ENCODE results near the gene RNF186.
"Not testable (repeated sequence)": the region's sequence is repeated elsewhere in the genome, so short reads cannot be mapped to it uniquely, and the experiment has no call there.

The RNF186 gene

GRCh38 chr1:19794583-19794982, 20.5 kb downstream of the RNF186 start:
- no peak for DNase-seq (ENCODE audit: low read depth, low spot score)

DNA sequence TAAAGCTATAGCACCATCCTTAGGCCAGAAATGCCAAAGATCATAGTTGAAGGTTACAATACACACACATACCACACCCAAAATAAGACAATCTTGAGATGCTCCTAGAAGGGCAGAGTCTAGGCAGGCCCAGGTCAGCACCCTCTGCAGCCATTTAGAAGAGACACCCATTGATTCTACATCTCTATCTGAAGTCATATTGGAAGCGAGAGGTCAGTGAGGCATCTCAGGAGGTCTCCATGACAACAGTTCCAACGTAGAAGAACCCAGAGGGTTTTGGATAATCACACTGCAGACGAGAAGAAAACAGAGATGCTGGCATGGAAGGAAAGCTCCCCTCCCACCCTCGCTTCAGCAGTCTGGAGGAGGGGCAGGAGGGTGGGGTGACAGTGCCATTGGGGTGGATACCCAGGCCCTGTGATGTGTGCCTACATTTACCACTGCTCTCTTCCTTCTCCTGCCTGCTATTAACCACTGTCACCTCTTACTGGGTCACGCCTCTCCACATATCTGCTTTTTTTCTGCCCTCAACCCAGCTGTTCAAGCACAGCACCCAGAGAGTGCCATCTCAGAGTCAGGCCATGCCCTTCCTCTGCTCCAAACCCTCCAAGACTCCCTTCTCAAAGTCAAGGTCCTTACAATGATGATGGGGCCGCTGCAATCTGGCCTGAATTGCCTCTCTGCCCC, 21.6 kb downstream of the RNF186 start:
- no peak for DNase-seq (ENCODE audit: low read depth, low spot score)

DNA sequence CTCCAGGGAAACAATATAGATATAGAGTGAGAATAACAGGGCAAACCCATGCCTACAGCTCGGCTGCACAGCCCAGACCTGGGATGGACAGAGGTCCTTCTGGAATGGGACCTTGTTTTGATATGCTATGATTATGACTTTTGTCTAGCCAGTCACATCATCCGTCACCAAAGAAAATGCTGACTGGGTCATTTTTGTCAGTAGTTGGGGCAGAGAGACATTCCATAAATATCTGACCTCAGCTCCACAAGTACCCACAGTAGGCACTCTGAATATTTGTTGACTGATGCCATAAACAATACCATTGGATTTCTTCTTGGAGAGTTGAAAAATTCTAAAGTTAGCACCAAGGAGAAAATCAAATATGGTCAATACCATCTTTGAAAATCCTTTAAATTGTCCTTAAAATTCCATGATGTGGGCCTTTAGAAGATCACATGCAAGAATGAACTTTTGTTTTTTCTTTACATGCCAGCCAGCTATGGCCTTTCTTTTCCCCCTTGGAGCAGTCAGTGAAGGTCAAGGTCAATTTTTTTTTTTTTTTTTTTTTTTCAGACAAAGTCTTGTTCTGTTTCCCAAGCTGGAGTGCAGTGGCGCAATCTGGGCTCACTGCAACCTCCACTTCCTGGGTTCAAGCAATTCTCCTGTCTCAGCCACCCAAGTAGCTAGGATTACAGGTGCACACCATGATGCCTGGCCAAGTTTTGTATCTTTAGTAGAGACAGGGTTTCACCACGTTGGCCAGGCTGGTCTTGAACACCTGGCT, 22.7 kb downstream of the RNF186 start:
- DNase-seq (ENCODE audit: low read depth, low spot score), result no peak

DNA sequence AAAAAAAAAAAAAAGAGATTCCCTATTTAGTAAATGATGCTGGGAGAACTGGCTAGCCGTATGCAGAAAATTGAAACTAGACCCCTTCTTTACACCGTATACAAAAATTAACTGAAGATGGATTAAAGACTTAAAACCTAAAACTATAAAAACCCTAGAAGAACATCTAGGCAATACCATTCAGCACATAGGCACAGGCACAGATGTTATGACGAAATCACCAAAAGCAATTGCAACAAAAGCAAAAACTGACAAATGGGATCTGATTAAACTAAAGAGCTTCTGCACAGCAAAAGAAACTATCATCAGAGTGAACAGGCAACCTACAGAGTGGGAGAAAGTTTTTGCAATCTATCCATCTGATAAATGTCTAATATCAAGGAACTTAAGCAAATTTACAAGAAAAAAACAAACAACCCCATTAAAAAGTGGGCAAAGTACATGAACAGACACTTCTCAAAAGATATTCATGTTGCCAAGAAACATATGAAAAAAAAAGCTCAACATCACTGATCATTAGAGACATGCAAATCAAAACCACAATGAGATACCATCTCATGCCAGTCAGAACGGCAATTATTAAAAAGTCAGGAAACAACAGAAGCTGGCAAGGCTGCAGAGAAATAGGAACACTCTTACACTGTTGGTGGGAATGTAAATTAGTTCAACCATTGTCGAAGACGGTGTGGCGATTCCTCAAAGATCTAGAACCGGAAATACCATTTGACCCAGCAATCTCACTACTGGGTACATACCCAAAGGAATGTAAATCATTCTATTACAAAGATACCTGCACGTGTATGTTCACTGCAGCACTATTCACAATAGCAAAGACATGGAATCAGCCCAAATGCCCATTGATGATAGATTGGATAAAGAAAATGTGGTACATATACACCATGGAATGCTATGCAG, 24.8 kb downstream of the RNF186 start:
- DNase-seq (ENCODE audit: low read depth, low spot score), result not testable (repeated sequence)

- DNase-seq (ENCODE audit: low read depth, low spot score), result peak; percentile 89
These were observed 28.1 kb downstream of the RNF186 start for GRCh38 chr1:19786988-19787423.

- no peak for DNase-seq (ENCODE audit: low read depth, low spot score)
These were observed 29.4 kb downstream of the RNF186 start for GRCh38 chr1:19785660-19786059.

- DNase-seq (ENCODE audit: low read depth, low spot score), result peak; percentile 39
These were observed 34.7 kb downstream of the RNF186 start for GRCh38 chr1:19780267-19780877.

DNA sequence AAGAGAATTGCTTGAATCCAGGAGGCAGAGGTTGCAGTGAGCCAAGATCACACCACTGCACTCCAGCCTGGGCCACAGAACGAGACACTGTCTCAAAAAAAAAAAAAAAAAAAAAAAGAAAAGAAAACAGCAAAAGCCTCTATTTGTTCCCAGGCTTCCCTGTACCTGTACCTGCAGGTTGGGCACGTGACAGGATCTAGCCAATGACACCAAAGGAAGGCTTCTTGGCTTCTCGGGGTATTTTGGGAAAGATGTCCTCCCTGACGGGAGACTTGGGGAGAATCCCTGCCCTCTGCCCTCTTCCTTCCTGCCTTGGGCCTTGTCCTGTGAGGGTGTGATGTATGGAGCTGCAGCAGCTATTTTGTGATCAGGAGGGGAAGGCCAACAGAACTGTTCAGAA, 38.1 kb downstream of the RNF186 start:
- no peak for DNase-seq (ENCODE audit: low read depth, low spot score)

- DNase-seq (ENCODE audit: low read depth, low spot score), result no peak
These were observed 38.8 kb downstream of the RNF186 start for GRCh38 chr1:19776287-19776686.

GRCh38 chr1:19775831-19776230, 39.3 kb downstream of the RNF186 start:
- DNase-seq (ENCODE audit: low read depth, low spot score), result no peak

DNA sequence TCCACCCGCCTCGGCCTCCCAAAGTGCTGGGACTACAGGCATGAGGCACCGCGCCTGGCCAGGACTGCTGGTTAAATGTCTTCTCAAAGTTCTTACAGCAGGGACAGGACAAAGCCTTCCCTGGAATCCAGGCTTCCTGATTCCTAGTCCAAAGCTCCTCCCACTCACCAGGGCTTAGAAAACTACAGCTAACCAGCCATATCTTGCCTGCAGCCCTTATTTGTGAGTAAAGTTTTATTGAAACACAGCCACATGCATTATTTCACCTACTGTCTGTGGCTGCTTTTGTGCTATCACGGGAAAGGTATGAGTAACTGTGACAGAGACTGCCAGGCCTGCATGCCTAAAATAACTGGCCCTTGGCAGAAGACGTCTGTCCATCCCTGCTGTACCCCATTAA, 39.8 kb downstream of the RNF186 start:
- no peak for DNase-seq (ENCODE audit: low read depth, low spot score)

DNA sequence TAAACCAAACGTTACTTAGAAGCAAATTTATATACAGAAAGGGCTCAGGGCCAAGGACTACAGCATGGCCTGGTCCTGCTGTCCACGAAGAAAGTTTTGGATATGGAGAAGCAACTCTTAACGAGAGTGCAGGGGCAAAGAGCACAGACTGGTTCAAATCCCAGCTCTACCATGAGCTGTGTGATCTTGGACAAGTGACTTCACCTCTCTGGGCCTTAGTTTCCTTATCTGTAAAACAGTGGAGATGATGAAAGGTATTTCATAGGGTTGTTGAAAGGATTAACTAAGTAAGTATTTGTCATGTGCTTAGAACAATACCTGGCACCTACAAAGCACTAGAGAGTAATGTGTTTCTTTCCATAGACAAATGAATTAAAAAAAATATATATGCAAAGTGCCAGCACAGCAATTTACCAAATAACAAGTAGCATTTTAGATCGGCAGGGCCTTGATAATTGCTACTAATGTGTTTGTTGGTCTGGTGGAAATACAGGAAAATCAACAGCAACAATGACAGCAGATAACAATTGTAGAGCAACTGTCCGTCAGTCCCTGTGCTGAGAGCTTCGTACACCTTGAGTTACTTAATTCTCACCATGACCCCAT, 40.8 kb downstream of the RNF186 start:
- no peak for DNase-seq (ENCODE audit: low read depth, low spot score)

DNA sequence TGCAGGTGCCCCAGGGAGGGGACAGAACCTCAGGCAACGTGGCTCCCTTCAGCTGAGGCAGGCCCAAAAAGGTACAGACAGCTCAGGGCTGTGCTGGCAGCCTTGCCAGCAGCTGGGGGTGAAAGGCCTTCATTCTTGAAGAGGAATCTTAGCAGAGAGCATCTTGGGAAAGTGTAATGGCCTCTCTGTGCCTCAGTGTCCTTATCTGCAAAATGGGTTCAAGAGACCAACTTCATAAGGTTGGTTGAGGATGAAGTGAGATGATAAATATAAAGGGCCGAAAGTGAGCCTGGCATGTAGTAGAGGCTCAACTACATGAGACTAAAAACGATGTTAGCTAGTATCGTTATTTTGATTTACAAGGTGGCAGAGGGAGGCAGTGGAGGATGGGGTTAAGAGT, 41.6 kb downstream of the RNF186 start:
- DNase-seq (ENCODE audit: low read depth, low spot score), result no peak

GRCh38 chr1:19772053-19772452, 43.0 kb downstream of the RNF186 start:
- DNase-seq (ENCODE audit: low read depth, low spot score), result peak; percentile 18

DNA sequence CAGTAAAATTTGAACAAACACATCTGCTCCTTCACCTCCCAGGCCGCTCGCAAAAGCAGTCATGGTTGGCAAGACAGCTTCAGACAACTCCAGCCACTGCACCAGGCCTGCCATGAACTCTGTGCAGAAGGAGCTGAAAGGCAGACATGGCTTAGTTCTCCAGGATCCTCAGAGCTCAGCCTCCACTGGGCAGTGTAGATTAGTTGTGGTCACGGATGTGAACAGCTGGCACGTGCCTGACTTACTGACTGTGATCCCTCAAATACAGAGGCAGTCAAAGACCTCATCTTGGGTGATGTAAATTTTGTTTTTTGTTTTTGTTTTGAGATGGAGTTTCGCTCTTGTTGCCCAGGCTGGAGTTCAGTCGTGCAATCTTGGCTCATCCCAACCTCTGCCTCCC, 43.7 kb downstream of the RNF186 start:
- DNase-seq (ENCODE audit: low read depth, low spot score), result no peak

DNA sequence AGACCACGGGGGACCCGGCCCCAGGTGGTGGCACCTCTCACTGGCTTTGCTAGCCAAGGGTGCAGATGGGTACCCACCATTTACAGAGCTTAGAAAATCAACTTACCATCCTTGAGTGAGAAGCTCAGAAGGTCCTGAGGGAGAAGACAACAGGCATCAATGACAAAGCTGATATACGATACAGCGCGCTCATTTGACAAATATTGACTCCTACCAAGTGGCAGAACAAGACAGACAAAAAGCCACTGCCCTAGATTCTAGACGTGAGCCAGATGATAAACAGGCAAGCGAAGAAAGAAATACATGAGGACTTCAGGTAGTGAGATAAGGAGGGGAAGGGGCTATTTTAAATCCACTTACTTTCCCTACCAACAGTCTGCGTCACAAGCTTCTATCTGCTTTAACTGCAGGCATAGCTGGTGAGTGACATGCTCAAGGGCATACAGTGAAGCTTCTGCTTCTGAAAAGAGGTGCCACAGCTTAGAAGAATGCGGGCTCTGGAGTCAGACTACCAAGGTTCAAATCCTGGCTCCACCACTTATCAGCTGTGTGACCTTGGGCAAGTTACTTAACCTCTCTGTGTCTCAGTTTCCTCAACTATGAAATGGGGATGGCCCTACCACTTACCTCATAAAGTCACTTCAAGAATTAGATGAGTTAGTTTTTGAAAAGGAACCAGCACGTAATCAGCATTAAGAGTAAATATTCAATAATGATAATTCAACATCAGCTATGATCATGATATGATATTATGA, 44.5 kb downstream of the RNF186 start:
- DNase-seq (ENCODE audit: low read depth, low spot score), result no peak

GRCh38 chr1:19769211-19769932, 45.7 kb downstream of the RNF186 start:
- no peak for DNase-seq (ENCODE audit: low read depth, low spot score)

GRCh38 chr1:19768353-19769210, 46.5 kb downstream of the RNF186 start:
- no peak for DNase-seq (ENCODE audit: low read depth, low spot score)

- DNase-seq (ENCODE audit: low read depth, low spot score), result peak; percentile 44
These were observed 49.5 kb downstream of the RNF186 start for GRCh38 chr1:19765623-19766022.
